IMR-90 (cell line): ENCODE data around the gene APOL2. TPM values are rescaled to one million over a fixed set of nuclear protein-coding genes. Genes with fewer than 3 reads are reported as not detected.

Experiments used
- ATAC-seq: fragments of 200-7000 bp; cut with Tn5 transposase; 2 replicates; pipeline ENCODE4 v1.9.1; 2020; ENCODE audit warnings: low read depth, mild to moderate bottlenecking, moderate library complexity
- BruUV-seq: library from RNA; stranded (reverse); fragments of 400-500 nt; replicated peaks from 2 replicates; lab custom pipeline; 2021; lab: Mats Ljungman, UMichigan
- CTCF ChIA-PET: fragments of 300-600 bp; formaldehyde crosslinking; extraction: SDS; loops from one replicate; lab custom pipeline; 2021; ENCODE audit warnings: antibody characterized with exemption; lab: Yijun Ruan, JAX
- POLR2A ChIA-PET: fragments of 300-600 bp; sonication (Branson Sonifier 250); formaldehyde crosslinking; loops from one replicate; lab custom pipeline; 2022; ENCODE audit warnings: antibody characterized with exemption; ENCODE audit not compliant: unreplicated experiment; lab: Charles Lee
- DNase-seq: peaks from one replicate; pipeline ENCODE4 v3.0.0; 2013
- H2AFZ ChIP-seq: replicated peaks from 2 replicates; pipeline ENCODE3; 2013; ENCODE audit warnings: low read length, mild to moderate bottlenecking; ENCODE audit not compliant: poor library complexity
- H2AK5ac ChIP-seq: 2 replicates; pipeline ENCODE4 v1.6.1; 2013; ENCODE audit warnings: low read depth, low read length, inconsistent platforms
- H2AK9ac ChIP-seq: replicated peaks from 2 replicates; pipeline ENCODE3; 2013; ENCODE audit warnings: mild to moderate bottlenecking, low read depth, low read length, moderate library complexity; ENCODE audit not compliant: poor library complexity
- H2BK120ac ChIP-seq: 2 replicates; pipeline ENCODE4 v1.6.1; 2013; ENCODE audit warnings: low read depth, low read length, inconsistent platforms
- H2BK15ac ChIP-seq: 3 replicates; pipeline ENCODE4 v1.6.1; 2013; ENCODE audit warnings: low read depth, low read length, inconsistent platforms
- H2BK20ac ChIP-seq: 2 replicates; pipeline ENCODE4 v1.6.1; 2013; ENCODE audit warnings: low read depth, mild to moderate bottlenecking, inconsistent platforms, low read length, moderate library complexity
- H2BK5ac ChIP-seq: 2 replicates; pipeline ENCODE4 v1.6.1; 2013; ENCODE audit warnings: mild to moderate bottlenecking, low read depth, low read length, inconsistent platforms; ENCODE audit not compliant: poor library complexity, severe bottlenecking
- H3K14ac ChIP-seq: replicated peaks from 2 replicates; pipeline ENCODE4 v1.6.1; 2013; ENCODE audit warnings: low read depth, low read length, inconsistent platforms
- H3K18ac ChIP-seq: 2 replicates; pipeline ENCODE4 v1.6.1; 2013; ENCODE audit warnings: low read depth, low read length, control low read depth
- H3K23ac ChIP-seq: 2 replicates; pipeline ENCODE4 v1.6.1; 2013; ENCODE audit warnings: low read depth, low read length, inconsistent platforms
- H3K27ac ChIP-seq: 2 replicates; pipeline ENCODE4 v1.5.1; 2013; ENCODE audit warnings: mild to moderate bottlenecking, control low read depth, low read length; ENCODE audit not compliant: insufficient read depth
- H3K27me3 ChIP-seq: 2 replicates; pipeline ENCODE4 v1.6.1; 2013; ENCODE audit warnings: low read length; ENCODE audit not compliant: control insufficient read depth, insufficient read depth
- H3K36me3 ChIP-seq: 2 replicates; pipeline ENCODE4 v1.6.1; 2013; ENCODE audit warnings: low read length, mixed read lengths; ENCODE audit not compliant: control insufficient read depth, insufficient read depth
- H3K4ac ChIP-seq: 2 replicates; pipeline ENCODE4 v1.6.1; 2013; ENCODE audit warnings: low read depth, low read length, inconsistent platforms
- H3K4me1 ChIP-seq: 2 replicates; pipeline ENCODE4 v1.6.1; 2013; ENCODE audit warnings: low read length, mixed read lengths; ENCODE audit not compliant: control insufficient read depth, insufficient read depth
- H3K4me2 ChIP-seq: 2 replicates; pipeline ENCODE4 v1.6.1; 2013; ENCODE audit warnings: low read depth, mild to moderate bottlenecking, control low read depth, low read length, moderate library complexity
- H3K4me3 ChIP-seq: 2 replicates; pipeline ENCODE4 v1.5.1; 2013; ENCODE audit warnings: low read depth, mild to moderate bottlenecking, control low read depth, low read length, moderate library complexity; ENCODE audit not compliant: insufficient read depth
- H3K56ac ChIP-seq: 2 replicates; pipeline ENCODE4 v1.6.1; 2013; ENCODE audit warnings: low read length, inconsistent platforms; ENCODE audit not compliant: insufficient read depth; ENCODE audit errors: extremely low read depth
- H3K79me1 ChIP-seq, 2 experiments: 2 replicates each; pipeline ENCODE4 v1.6.1; 2013; ENCODE audit warnings: low read length in 2 of 2, inconsistent platforms in 1 of 2, low read depth in 1 of 2
- H3K9ac ChIP-seq: 2 replicates; pipeline ENCODE4 v1.6.1; 2013; ENCODE audit warnings: low read depth, low read length, control low read depth
- H3K9me1 ChIP-seq: 2 replicates; pipeline ENCODE4 v1.6.1; 2013; ENCODE audit warnings: low read length, inconsistent platforms; ENCODE audit not compliant: insufficient read depth
- H3K9me3 ChIP-seq: 2 replicates; pipeline ENCODE4 v1.6.1; 2013; ENCODE audit warnings: low read length; ENCODE audit not compliant: control insufficient read depth, insufficient read depth
- H4K20me1 ChIP-seq: 2 replicates; pipeline ENCODE4 v1.6.1; 2013; ENCODE audit warnings: low read length, inconsistent platforms; ENCODE audit not compliant: insufficient read depth
- H4K5ac ChIP-seq: 2 replicates; pipeline ENCODE4 v1.6.1; 2013; ENCODE audit warnings: mild to moderate bottlenecking, low read depth, low read length, control low read depth
- H4K8ac ChIP-seq, 2 experiments: 2 replicates each; pipeline ENCODE4 v1.6.1; 2013; ENCODE audit warnings: low read depth in 2 of 2, low read length in 2 of 2, control low read depth in 1 of 2, inconsistent platforms in 1 of 2
- H4K91ac ChIP-seq: 2 replicates; pipeline ENCODE4 v1.6.1; 2013; ENCODE audit warnings: low read depth, low read length, inconsistent platforms; ENCODE audit not compliant: insufficient read depth
- BHLHE40 ChIP-seq: fragments of 150-350 bp; IDR thresholded peaks from 2 replicates; pipeline ENCODE4 v1.6.1; 2016; ENCODE audit warnings: mild to moderate bottlenecking, low read depth, low read length
- ELK1 ChIP-seq: fragments of 150-350 bp; IDR thresholded peaks from 2 replicates; pipeline ENCODE4 v1.6.1; 2016; ENCODE audit warnings: low read depth, mild to moderate bottlenecking, low read length, moderate library complexity, borderline replicate concordance
- MAFK ChIP-seq: IDR thresholded peaks from 2 replicates; pipeline ENCODE4 v1.6.1; 2012; ENCODE audit warnings: low read depth, low read length, improper control_type of control experiment
- MXI1 ChIP-seq: IDR thresholded peaks from 2 replicates; pipeline ENCODE4 v1.6.1; 2012; ENCODE audit warnings: low read depth, mild to moderate bottlenecking, low read length, moderate library complexity, borderline replicate concordance
- POLR2A ChIP-seq: IDR thresholded peaks from 2 replicates; pipeline ENCODE4 v1.6.1; 2012; ENCODE audit warnings: mild to moderate bottlenecking, low read depth, low read length
- RCOR1 ChIP-seq: IDR thresholded peaks from 2 replicates; pipeline ENCODE4 v1.6.1; 2012; ENCODE audit warnings: mild to moderate bottlenecking, low read length, improper control_type of control experiment; ENCODE audit not compliant: insufficient replicate concordance
- RFX5 ChIP-seq: IDR thresholded peaks from 2 replicates; pipeline ENCODE4 v1.8.0; 2012; ENCODE audit warnings: low read depth, mild to moderate bottlenecking, low read length, moderate library complexity
- SMC3 ChIP-seq: fragments of 150-350 bp; IDR thresholded peaks from 2 replicates; pipeline ENCODE4 v1.6.1; 2016; ENCODE audit warnings: low read depth, mild to moderate bottlenecking, antibody characterized with exemption, low read length, moderate library complexity
- WGBS, 2 experiments: methylation state at CpG; one replicate each; pipeline versions ENCODE4 v1.1.5 to v1.1.7; 2013; ENCODE audit warnings: missing lambda C conversion rate in 2 of 2; ENCODE audit not compliant: insufficient read length in 1 of 2; ENCODE audit errors: extremely low coverage in 2 of 2; 5-methylcytosine and 5-hydroxymethylcytosine counted together
- dilution Hi-C: fragments of 300-500 bp; cut with HindIII; formaldehyde crosslinking; loops from one replicate; pipeline ENCODE4 v1.14.3; 2018; ENCODE audit warnings: low sequenced_read_pairs; ENCODE audit not compliant: unreplicated experiment
- in situ Hi-C: fragments of 300-500 bp; cut with MboI; formaldehyde crosslinking; loops from 3 replicates; pipeline ENCODE4 v1.14.3; 2019; ENCODE audit warnings: low sequenced_read_pairs, inconsistent platforms, mixed read lengths
- intact Hi-C: fragments of 100-400 bp; cut with micrococcal nuclease; formaldehyde crosslinking; loops from 2 replicates; pipeline ENCODE4 v1.10.0; 2022
- polyA plus RNA-seq, 3 experiments: library from polyadenylated mRNA; depleted of rRNA; stranded (reverse); fragments of >200 nt; gene quantifications; 2 replicates each; pipeline ENCODE4 v1.2.3, GENCODE V29; 2012; ENCODE audit warnings: low replicate concordance in 1 of 3
- total RNA-seq: library from RNA; depleted of rRNA; stranded (reverse); fragments of >200 nt; gene quantifications from 2 replicates; pipeline ENCODE4 v1.2.3, GENCODE V29; 2012
- TF ChIP-seq, protein P1 (sequence below): conservative IDR thresholded peaks from 2 replicates; pipeline ENCODE4 v1.5.1; 2012; ENCODE audit warnings: mild to moderate bottlenecking, low read depth, low read length, improper control_type of control experiment

Gene APOL2
- total and polyA plus RNA-seq, 2 of the 4 experiments (the other 2 are of a cell fraction), result 13.1 to 57.5 TPM

DNA sequence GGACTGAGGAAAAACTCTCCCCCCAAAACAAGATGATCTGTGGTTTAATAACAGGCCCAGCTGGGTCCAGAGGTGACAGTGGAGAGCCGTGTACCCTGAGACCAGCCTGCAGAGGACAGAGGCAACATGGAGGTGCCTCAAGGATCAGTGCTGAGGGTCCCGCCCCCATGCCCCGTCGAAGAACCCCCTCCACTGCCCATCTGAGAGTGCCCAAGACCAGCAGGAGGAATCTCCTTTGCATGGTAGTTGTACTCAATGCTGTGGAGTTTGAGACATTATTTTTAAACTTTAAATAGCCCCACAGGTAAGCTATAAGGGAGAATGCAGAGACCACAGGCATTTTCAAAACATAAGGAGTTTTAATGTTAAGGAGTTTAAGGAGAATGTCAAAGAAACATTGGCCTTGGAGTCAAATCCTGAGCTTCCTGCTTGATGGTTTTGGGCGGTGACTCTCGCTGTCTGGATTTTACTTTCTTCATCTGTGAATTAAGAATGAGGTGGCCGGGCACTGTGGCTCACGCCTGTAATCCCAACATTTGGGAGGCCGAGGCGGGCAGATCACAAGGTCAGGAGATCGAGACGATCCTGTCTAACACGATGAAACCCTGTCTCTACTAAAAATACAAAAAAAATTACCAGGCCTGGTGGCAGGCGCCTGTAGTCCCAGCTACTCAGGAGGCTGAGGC lies 20.4 kb upstream of the APOL2 start:
- H3K27me3 ChIP-seq, result no peaks in the 10 kb centered on the region
- peak overlapping the region; percentile 63; the same call in 1 of the 2 replicates for H3K23ac ChIP-seq
- H3K4ac ChIP-seq, result no peak overlapping the region; the same call in 1 of the 2 replicates
- dilution Hi-C loops, result no loop called here
- H3K18ac ChIP-seq, result no peak overlapping the region
- H2BK5ac ChIP-seq, result no peak overlapping the region
- H3K9me3 ChIP-seq, result no peaks in the 10 kb centered on the region
- ChIA-PET POLR2A (interaction anchor here (0.5 kb wide), 1 partner anchor 20 kb away, joined by 7 read pairs; no protein-coding TSS in a partner anchor), CTCF (interaction anchor here (1.0 kb wide), 1 partner anchor 21 kb away, joined by 3 read pairs; the partner anchor contains the start of gene APOL2)
- H3K14ac ChIP-seq, result 0 out of 2 replicates have a peak overlapping the region, but pooled peaks have one; percentile 21
- TF ChIP-seq POLR2A (no peak), MAFK (no peak), RCOR1 (no peak), ELK1 (no peak), RFX5 (no peak), SMC3 (no peak), MXI1 (no peak), BHLHE40 (no peak)
- TF ChIP-seq, protein P1, sequence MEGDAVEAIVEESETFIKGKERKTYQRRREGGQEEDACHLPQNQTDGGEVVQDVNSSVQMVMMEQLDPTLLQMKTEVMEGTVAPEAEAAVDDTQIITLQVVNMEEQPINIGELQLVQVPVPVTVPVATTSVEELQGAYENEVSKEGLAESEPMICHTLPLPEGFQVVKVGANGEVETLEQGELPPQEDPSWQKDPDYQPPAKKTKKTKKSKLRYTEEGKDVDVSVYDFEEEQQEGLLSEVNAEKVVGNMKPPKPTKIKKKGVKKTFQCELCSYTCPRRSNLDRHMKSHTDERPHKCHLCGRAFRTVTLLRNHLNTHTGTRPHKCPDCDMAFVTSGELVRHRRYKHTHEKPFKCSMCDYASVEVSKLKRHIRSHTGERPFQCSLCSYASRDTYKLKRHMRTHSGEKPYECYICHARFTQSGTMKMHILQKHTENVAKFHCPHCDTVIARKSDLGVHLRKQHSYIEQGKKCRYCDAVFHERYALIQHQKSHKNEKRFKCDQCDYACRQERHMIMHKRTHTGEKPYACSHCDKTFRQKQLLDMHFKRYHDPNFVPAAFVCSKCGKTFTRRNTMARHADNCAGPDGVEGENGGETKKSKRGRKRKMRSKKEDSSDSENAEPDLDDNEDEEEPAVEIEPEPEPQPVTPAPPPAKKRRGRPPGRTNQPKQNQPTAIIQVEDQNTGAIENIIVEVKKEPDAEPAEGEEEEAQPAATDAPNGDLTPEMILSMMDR, result no peak
- ATAC-seq (peak; percentile 3; the same call in 1 of the 2 replicates), DNase-seq (no peak)
- in situ Hi-C loops, result no loop called here
- no peaks in the 10 kb centered on the region for H3K79me1 ChIP-seq
- H4K8ac ChIP-seq, result 0 out of 4 replicates have a peak overlapping the region, but pooled peaks of 1 of the 2 experiments have one; percentile 60
- no peak overlapping the region for H2AK5ac ChIP-seq
- no peak overlapping the region for H2BK15ac ChIP-seq
- H3K4me2 ChIP-seq, result no peak overlapping the region; the same call in 1 of the 2 replicates
- intact Hi-C loops, result no loop called here
- WGBS, 2 experiments, result no CpG with 5 or more reads among the region's 14 CpGs
- H2AK9ac ChIP-seq, result peak overlapping the region; percentile 61
- no peaks in the 10 kb centered on the region for H4K20me1 ChIP-seq
- peaks cover 5% of the 10 kb centered on the region; the same call in 1 of the 2 replicates for H3K4me1 ChIP-seq
- BruUV-seq, result no TSS peak
- no peak overlapping the region for H3K56ac ChIP-seq
- no peak overlapping the region for H2BK20ac ChIP-seq
- 0 out of 2 replicates have a peak, but pooled peaks cover 3% of the 10 kb centered on the region for H3K9me1 ChIP-seq
- H3K4me3 ChIP-seq, result no peak overlapping the region
- H4K5ac ChIP-seq, result no peak overlapping the region; the same call in 1 of the 2 replicates
- H4K91ac ChIP-seq, result no peak overlapping the region
- H3K9ac ChIP-seq, result no peak overlapping the region
- peak overlapping the region; percentile 78 for H2AFZ ChIP-seq
- no peak overlapping the region for H2BK120ac ChIP-seq
- H3K27ac ChIP-seq, result no peak overlapping the region
- no peaks in the 10 kb centered on the region; the same call in 1 of the 2 replicates for H3K36me3 ChIP-seq
